GM23248 (cell line): ENCODE data around the gene RFC5. TPM values are rescaled to one million over a fixed set of nuclear protein-coding genes. Genes with fewer than 3 reads are reported as not detected.
A peak's percentile ranks its signal among the peaks of the same experiment; 100 is the strongest.

Experiments used
- DNase-seq: peaks from one replicate; pipeline ENCODE4 v3.0.0-alpha.2; 2015
- H2AFZ ChIP-seq: fragments of 200-600 bp; sonication (generic); 2 replicates; pipeline ENCODE4 v1.6.1; 2016; ENCODE audit warnings: antibody characterized with exemption
- H3F3A ChIP-seq: fragments of 200-600 bp; sonication (generic); 2 replicates; pipeline ENCODE4 v1.6.1; 2016; ENCODE audit warnings: mild to moderate bottlenecking, antibody characterized with exemption, mixed run types; ENCODE audit not compliant: insufficient read depth
- H3K27ac ChIP-seq: fragments of 200-600 bp; sonication (generic); 2 replicates; pipeline ENCODE4 v1.5.1; 2016; ENCODE audit warnings: mild to moderate bottlenecking
- H3K27me3 ChIP-seq: fragments of 200-600 bp; sonication (generic); replicated peaks from 2 replicates; pipeline ENCODE4 v1.6.1; 2016; ENCODE audit warnings: mild to moderate bottlenecking; ENCODE audit not compliant: insufficient read depth
- H3K36me3 ChIP-seq: fragments of 200-600 bp; sonication (generic); 2 replicates; pipeline ENCODE4 v1.6.1; 2016; ENCODE audit warnings: low read depth, mild to moderate bottlenecking
- H3K4me1 ChIP-seq: fragments of 200-600 bp; sonication (generic); 2 replicates; pipeline ENCODE4 v1.6.1; 2016; ENCODE audit warnings: mild to moderate bottlenecking; ENCODE audit not compliant: insufficient read depth
- H3K4me2 ChIP-seq: fragments of 200-600 bp; sonication (generic); one replicate; pipeline ENCODE4 v1.6.1; 2016; ENCODE audit warnings: mild to moderate bottlenecking; ENCODE audit not compliant: unreplicated experiment
- H3K4me3 ChIP-seq: fragments of 200-600 bp; sonication (generic); 2 replicates; pipeline ENCODE4 v1.5.1; 2016; ENCODE audit warnings: mild to moderate bottlenecking
- H3K79me2 ChIP-seq: fragments of 200-600 bp; sonication (generic); 2 replicates; pipeline ENCODE4 v1.6.1; 2016; ENCODE audit warnings: mild to moderate bottlenecking; ENCODE audit not compliant: insufficient read depth
- H3K9ac ChIP-seq: fragments of 200-600 bp; sonication (generic); 2 replicates; pipeline ENCODE4 v1.6.1; 2016; ENCODE audit warnings: mild to moderate bottlenecking
- H3K9me2 ChIP-seq: fragments of 200-600 bp; sonication (generic); 2 replicates; pipeline ENCODE4 v1.6.1; 2016; ENCODE audit warnings: mixed run types, mild to moderate bottlenecking, moderate library complexity; ENCODE audit not compliant: insufficient read depth
- H3K9me3 ChIP-seq: fragments of 200-600 bp; sonication (generic); one replicate; pipeline ENCODE4 v1.6.1; 2017; ENCODE audit warnings: low read depth
- H4K20me1 ChIP-seq: fragments of 200-600 bp; sonication (generic); 2 replicates; pipeline ENCODE4 v1.6.0; 2016; ENCODE audit not compliant: insufficient read depth
- EZH2 ChIP-seq: fragments of 200-600 bp; sonication (generic); IDR thresholded peaks from 2 replicates; pipeline ENCODE4 v1.6.1; 2018; ENCODE audit warnings: antibody characterized with exemption, mild to moderate bottlenecking; ENCODE audit not compliant: insufficient read depth, poor library complexity, severe bottlenecking
- EZH2phosphoT487 ChIP-seq: fragments of 200-600 bp; sonication (generic); IDR thresholded peaks from 2 replicates; pipeline ENCODE4 v1.6.1; 2018; ENCODE audit warnings: antibody characterized with exemption, moderate library complexity, mild to moderate bottlenecking, low read depth; ENCODE audit not compliant: insufficient read depth
- WGBS, 2 experiments: methylation state at CpG; one replicate each; pipeline ENCODE4 v1.1.6; 2015 to 2017; ENCODE audit warnings: low lambda C conversion rate in 2 of 2, low coverage in 1 of 2; ENCODE audit errors: missing lambda C conversion rate in 2 of 2; 5-methylcytosine and 5-hydroxymethylcytosine counted together
- in situ Hi-C: fragments of 300-500 bp; cut with MboI; formaldehyde crosslinking; loops from 2 replicates; pipeline ENCODE4 v1.15.0; 2020
- polyA plus RNA-seq: library from polyadenylated mRNA; unstranded; fragments of >200 nt; fragmentation: Nextera tagmentation; extraction: Ambion mirVana; gene quantifications from 2 replicates; pipeline ENCODE4 v1.2.1, GENCODE V29; 2016
- total RNA-seq: library from RNA; depleted of rRNA; stranded (reverse); fragments of >200 nt; shearing (Covaris generic); gene quantifications from 2 replicates; pipeline ENCODE4 v1.2.3, GENCODE V29; 2014

Gene RFC5
- total and polyA plus RNA-seq, 2 experiments from 2014 or later = 15.2 to 21.4 TPM

- no peaks in the 10 kb centered on the region for H3K36me3 ChIP-seq
- no peak overlapping the region for H2AFZ ChIP-seq
- no peaks in the 10 kb centered on the region for H3K4me1 ChIP-seq
- peaks cover 10% of the 10 kb centered on the region for H3F3A ChIP-seq
- WGBS, 2 experiments = 82 to 91% methylated on average over 1 of the region's 1 CpG
- no peaks in the 10 kb centered on the region for H4K20me1 ChIP-seq
- TF ChIP-seq EZH2 (no peak), EZH2phosphoT487 (no peak)
- in situ Hi-C loops = no loop called here
- H3K79me2 ChIP-seq = no peaks in the 10 kb centered on the region
- no peak overlapping the region for H3K4me3 ChIP-seq
- no peak overlapping the region for H3K27ac ChIP-seq
- no peak for DNase-seq
- H3K4me2 ChIP-seq = no peak overlapping the region
- H3K27me3 ChIP-seq = no peaks in the 10 kb centered on the region; the same call in 1 of the 2 replicates
- H3K9me3 ChIP-seq = no peaks in the 10 kb centered on the region
- no peak overlapping the region for H3K9ac ChIP-seq
- H3K9me2 ChIP-seq = no peaks in the 10 kb centered on the region
Observed at GRCh38 chr12:117977373-117977772, 39.1 kb upstream of the RFC5 start.

- Histone ChIP-seq H3K4me2 (no peak overlapping the region), H3K36me3 (no peaks in the 10 kb centered on the region), H3F3A (peaks cover 23% of the 10 kb centered on the region), H2AFZ (peak overlapping the region; percentile 32), H3K9me3 (no peaks in the 10 kb centered on the region), H3K79me2 (no peaks in the 10 kb centered on the region), H3K27ac (no peak overlapping the region), H3K27me3 (no peaks in the 10 kb centered on the region), H3K9me2 (no peaks in the 10 kb centered on the region), H3K4me3 (no peak overlapping the region), H3K9ac (no peak overlapping the region), H3K4me1 (peaks cover 7% of the 10 kb centered on the region; the same call in 1 of the 2 replicates), H4K20me1 (no peaks in the 10 kb centered on the region)
- TF ChIP-seq EZH2phosphoT487 (no peak), EZH2 (no peak)
- in situ Hi-C loops = no loop called here
- peak; percentile 24 for DNase-seq
- WGBS, 2 experiments = 9 to 13% methylated on average over 4 of the region's 4 CpGs
Observed at GRCh38 chr12:117980616-117981015, 35.9 kb upstream of the RFC5 start.

- Histone ChIP-seq H3K36me3 (no peaks in the 10 kb centered on the region), H3K4me2 (no peak overlapping the region), H3K79me2 (no peaks in the 10 kb centered on the region), H3K4me3 (no peak overlapping the region), H3K4me1 (peaks cover 13% of the 10 kb centered on the region), H3K27ac (no peak overlapping the region), H2AFZ (peak overlapping the region; percentile 32), H3K9me2 (no peaks in the 10 kb centered on the region), H3K9me3 (no peaks in the 10 kb centered on the region), H4K20me1 (no peaks in the 10 kb centered on the region), H3K27me3 (no peaks in the 10 kb centered on the region), H3F3A (peaks cover 27% of the 10 kb centered on the region), H3K9ac (no peak overlapping the region)
- no peak for DNase-seq
- in situ Hi-C loops = no loop called here
- TF ChIP-seq EZH2phosphoT487 (no peak), EZH2 (no peak)
- 67 to 72% methylated on average over 5 of the region's 5 CpGs for WGBS, 2 experiments
Observed at GRCh38 chr12:117981267-117981666, 35.2 kb upstream of the RFC5 start.

- Histone ChIP-seq H3K9ac (no peak overlapping the region), H3K4me1 (peaks cover 27% of the 10 kb centered on the region), H3K36me3 (no peaks in the 10 kb centered on the region), H3K9me2 (no peaks in the 10 kb centered on the region), H3K27me3 (no peaks in the 10 kb centered on the region), H3K4me2 (no peak overlapping the region), H3K4me3 (no peak overlapping the region), H3K9me3 (no peaks in the 10 kb centered on the region), H3K27ac (no peak overlapping the region), H2AFZ (no peak overlapping the region), H3K79me2 (no peaks in the 10 kb centered on the region), H4K20me1 (no peaks in the 10 kb centered on the region), H3F3A (peaks cover 45% of the 10 kb centered on the region)
- in situ Hi-C loops = no loop called here
- 98 to 100% methylated on average over 2 of the region's 2 CpGs for WGBS, 2 experiments
- peak; percentile 24 for DNase-seq
- no peak for TF ChIP-seq EZH2phosphoT487
- TF ChIP-seq EZH2 = no peak
Observed at GRCh38 chr12:117985182-117985581, 31.3 kb upstream of the RFC5 start.
